ENCODE measurements around the gene FXYD1. TPM values are rescaled to one million over a fixed set of nuclear protein-coding genes. Genes with fewer than 3 reads are reported as not detected.
"Not testable (repeated sequence)": the region's sequence is repeated elsewhere in the genome, so short reads cannot be mapped to it uniquely, and the experiment has no call there.

Gene FXYD1
- total RNA-seq, 1 experiment from 2014 or later: not detected

- H3K4me3 ChIP-seq; H3K4me1 ChIP-seq (replicated peaks); H3K27me3 ChIP-seq (replicated peaks); DNase-seq (ENCODE audit: low read depth in 1 of 2, low spot score in 2 of 2); H3K9me3 ChIP-seq (replicated peaks); H3K36me3 ChIP-seq; H3K27ac ChIP-seq: not testable (repeated sequence)
Observed at GRCh38 chr19:35101949-35102348, 36.7 kb upstream of the FXYD1 start.

GRCh38 chr19:35103614-35104013 is 35.0 kb upstream of the FXYD1 start:
- not testable (repeated sequence) for H3K9me3 ChIP-seq (replicated peaks); H3K36me3 ChIP-seq; DNase-seq (ENCODE audit: low read depth in 1 of 2, low spot score in 2 of 2); H3K4me3 ChIP-seq; H3K27me3 ChIP-seq (replicated peaks); H3K4me1 ChIP-seq (replicated peaks); H3K27ac ChIP-seq

- Histone ChIP-seq H3K27ac (no peak overlapping the region), H3K27me3 (replicated peaks) (no peaks in the 10 kb centered on the region), H3K4me1 (replicated peaks) (no peaks in the 10 kb centered on the region; the same call in 1 of the 2 replicates), H3K9me3 (replicated peaks) (no peaks in the 10 kb centered on the region), H3K36me3 (no peaks in the 10 kb centered on the region), H3K4me3 (no peak overlapping the region)
- DNase-seq (ENCODE audit: low read depth in 1 of 2, low spot score in 2 of 2): no peak
Observed at GRCh38 chr19:35104361-35104760, 34.3 kb upstream of the FXYD1 start.

GRCh38 chr19:35105047-35105410 is 33.6 kb upstream of the FXYD1 start:
- no peaks in the 10 kb centered on the region for H3K9me3 ChIP-seq (replicated peaks)
- H3K4me3 ChIP-seq: no peak overlapping the region
- DNase-seq (ENCODE audit: low read depth in 1 of 2, low spot score in 2 of 2): no peak
- H3K4me1 ChIP-seq (replicated peaks): no peaks in the 10 kb centered on the region; the same call in 1 of the 2 replicates
- H3K36me3 ChIP-seq: no peaks in the 10 kb centered on the region
- no peak overlapping the region for H3K27ac ChIP-seq
- H3K27me3 ChIP-seq (replicated peaks): no peaks in the 10 kb centered on the region

DNA sequence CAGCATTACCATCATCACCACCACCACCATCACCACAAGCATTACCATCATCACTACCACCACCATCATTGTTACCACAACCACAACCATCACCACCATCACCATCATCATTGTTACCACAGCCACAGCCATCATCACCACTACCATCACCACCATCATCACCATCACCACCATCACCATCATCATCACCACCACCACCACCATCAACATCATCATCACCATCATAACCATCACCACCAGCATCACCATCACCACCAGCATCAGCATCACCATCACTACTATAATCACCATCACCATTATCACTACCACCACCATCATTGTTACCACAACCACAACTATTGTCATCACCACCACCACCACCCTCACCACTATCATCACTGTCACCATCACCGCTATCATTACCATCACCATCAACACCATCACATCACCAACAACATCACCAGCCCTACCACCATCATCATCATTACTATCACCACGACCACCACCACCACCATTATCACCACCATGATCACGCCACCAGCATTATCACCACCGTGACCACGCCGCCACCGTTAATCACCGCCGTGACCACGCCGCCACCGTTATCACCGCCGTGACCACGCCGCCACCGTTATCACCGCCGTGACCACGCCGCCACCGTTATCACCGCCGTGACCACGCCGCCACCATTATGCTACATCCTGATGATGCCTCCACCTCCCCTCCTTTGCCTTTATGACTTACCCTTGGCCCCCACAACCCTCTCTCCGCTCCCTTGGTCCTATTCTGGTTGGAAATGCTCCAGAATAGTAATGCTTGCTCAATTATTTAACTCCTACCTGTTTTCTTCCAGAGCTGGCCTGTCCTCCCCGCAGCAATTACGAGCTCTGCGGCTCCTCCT is 33.0 kb upstream of the FXYD1 start:
- Histone ChIP-seq H3K4me1 (replicated peaks) (no peaks in the 10 kb centered on the region; the same call in 1 of the 2 replicates), H3K27ac (no peak overlapping the region), H3K27me3 (replicated peaks) (no peaks in the 10 kb centered on the region), H3K4me3 (no peak overlapping the region), H3K36me3 (no peaks in the 10 kb centered on the region), H3K9me3 (replicated peaks) (no peaks in the 10 kb centered on the region)
- DNase-seq (ENCODE audit: low read depth in 1 of 2, low spot score in 2 of 2): no peak

DNA sequence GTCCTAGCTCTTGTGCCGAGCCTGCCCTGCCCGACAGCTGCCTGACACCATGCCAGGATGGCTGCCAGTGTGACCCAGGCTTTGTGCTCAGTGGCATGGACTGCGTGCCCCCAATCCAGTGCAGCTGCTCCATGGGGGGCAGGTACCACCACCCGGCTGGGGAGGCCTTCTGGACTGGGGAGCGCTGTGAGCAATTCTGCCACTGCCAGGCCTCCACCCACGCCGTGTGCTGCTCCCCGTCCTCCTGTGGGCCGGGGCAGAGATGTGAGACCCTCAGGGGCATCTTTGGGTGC is 32.4 kb upstream of the FXYD1 start:
- Histone ChIP-seq H3K4me1 (replicated peaks) (no peaks in the 10 kb centered on the region; the same call in 1 of the 2 replicates), H3K36me3 (no peaks in the 10 kb centered on the region), H3K9me3 (replicated peaks) (no peaks in the 10 kb centered on the region), H3K4me3 (no peak overlapping the region), H3K27ac (no peak overlapping the region), H3K27me3 (replicated peaks) (no peaks in the 10 kb centered on the region)
- no peak for DNase-seq (ENCODE audit: low read depth in 1 of 2, low spot score in 2 of 2)

- Histone ChIP-seq H3K4me1 (replicated peaks) (no peaks in the 10 kb centered on the region; the same call in 1 of the 2 replicates), H3K4me3 (no peak overlapping the region), H3K27ac (no peak overlapping the region), H3K36me3 (no peaks in the 10 kb centered on the region), H3K27me3 (replicated peaks) (no peaks in the 10 kb centered on the region), H3K9me3 (replicated peaks) (no peaks in the 10 kb centered on the region)
- DNase-seq (ENCODE audit: low read depth in 1 of 2, low spot score in 2 of 2): no peak
Observed at GRCh38 chr19:35106898-35107541, 31.6 kb upstream of the FXYD1 start.

DNA sequence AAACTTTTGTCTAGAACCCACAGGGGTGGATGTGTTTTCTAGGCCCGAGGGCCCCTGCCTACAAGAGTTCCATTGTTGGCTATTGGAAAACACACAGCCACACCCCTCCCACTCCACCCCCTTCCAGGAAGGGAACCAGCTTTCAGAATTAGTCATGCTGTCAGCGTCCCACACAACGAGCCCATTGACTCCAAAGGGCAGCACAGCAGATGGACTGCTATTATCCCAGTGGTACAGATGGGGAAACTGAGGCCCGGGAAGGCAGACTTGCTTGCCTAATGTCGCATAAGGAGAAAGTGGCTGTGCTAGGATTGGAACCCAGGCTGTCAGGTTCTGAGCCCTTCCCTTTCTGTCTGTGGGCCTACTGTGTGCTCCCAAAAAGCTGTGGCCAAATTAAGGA is 31.1 kb upstream of the FXYD1 start:
- Histone ChIP-seq H3K4me3 (no peak overlapping the region), H3K36me3 (no peaks in the 10 kb centered on the region), H3K27ac (no peak overlapping the region), H3K4me1 (replicated peaks) (no peaks in the 10 kb centered on the region; the same call in 1 of the 2 replicates), H3K27me3 (replicated peaks) (no peaks in the 10 kb centered on the region), H3K9me3 (replicated peaks) (no peaks in the 10 kb centered on the region)
- peak in 1 of 2 experiments; percentile 17 for DNase-seq (ENCODE audit: low read depth in 1 of 2, low spot score in 2 of 2)

DNA sequence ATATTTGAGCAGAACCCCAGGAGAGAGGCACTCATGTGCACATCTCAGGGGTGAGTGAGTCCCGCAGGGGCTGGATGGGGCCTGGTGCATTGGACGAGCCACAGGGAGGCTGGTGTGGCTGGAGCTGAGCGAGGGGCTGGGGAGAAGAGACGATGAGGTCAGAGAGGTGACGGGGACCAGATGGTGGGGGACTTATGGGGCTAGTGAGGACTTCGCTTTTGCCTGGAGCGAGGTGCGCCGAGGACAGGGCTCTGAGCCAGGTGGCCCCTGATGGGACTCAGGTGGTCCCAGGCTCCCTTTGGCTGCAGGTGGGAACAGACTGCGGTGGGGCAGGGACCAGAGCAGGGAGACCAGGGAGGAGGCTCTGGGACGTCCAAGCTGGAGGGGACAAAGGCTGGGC is 29.9 kb upstream of the FXYD1 start:
- Histone ChIP-seq H3K27ac (no peak overlapping the region), H3K4me1 (replicated peaks) (no peaks in the 10 kb centered on the region; the same call in 1 of the 2 replicates), H3K36me3 (no peaks in the 10 kb centered on the region), H3K4me3 (no peak overlapping the region), H3K27me3 (replicated peaks) (no peaks in the 10 kb centered on the region), H3K9me3 (replicated peaks) (no peaks in the 10 kb centered on the region)
- DNase-seq (ENCODE audit: low read depth in 1 of 2, low spot score in 2 of 2): no peak

DNA sequence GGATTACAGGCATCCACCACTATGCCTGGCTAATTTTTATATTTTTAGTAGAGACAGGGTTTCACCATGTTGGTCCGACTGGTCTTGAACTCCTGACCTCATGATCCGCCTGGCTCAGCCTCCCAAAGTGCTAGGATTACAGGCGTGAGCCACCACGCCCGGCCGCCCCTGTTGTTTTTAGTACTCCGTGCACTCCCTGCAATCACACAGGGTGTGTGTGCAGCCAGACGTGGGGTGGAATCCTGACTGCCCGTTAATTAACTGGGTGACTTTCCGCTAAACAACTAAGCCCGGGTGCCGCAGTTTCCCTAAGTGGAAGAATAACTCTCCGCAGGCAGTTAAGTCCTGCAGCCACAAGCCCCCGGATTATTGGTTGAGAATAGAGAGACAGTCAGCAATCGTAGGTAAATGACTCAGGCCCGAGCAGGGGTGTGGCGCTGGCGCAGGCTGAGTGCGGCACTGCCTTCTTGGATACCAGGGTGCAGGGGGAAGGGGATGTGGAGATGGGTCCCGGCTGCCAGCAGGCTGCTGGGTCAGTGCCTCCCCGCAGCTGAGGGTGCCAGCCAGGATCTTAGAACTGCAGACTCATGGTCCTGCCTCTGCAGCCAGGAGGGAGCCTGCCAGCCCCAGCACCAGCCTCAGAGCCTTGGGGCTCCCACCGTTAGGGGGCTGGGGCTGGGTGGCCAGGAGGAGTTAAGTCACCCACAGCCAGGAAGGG is 29.1 kb upstream of the FXYD1 start:
- H3K4me1 ChIP-seq (replicated peaks): no peaks in the 10 kb centered on the region; the same call in 1 of the 2 replicates
- no peak overlapping the region for H3K27ac ChIP-seq
- DNase-seq (ENCODE audit: low read depth in 1 of 2, low spot score in 2 of 2): no peak
- no peaks in the 10 kb centered on the region for H3K9me3 ChIP-seq (replicated peaks)
- H3K4me3 ChIP-seq: no peak overlapping the region
- no peaks in the 10 kb centered on the region for H3K36me3 ChIP-seq
- no peaks in the 10 kb centered on the region for H3K27me3 ChIP-seq (replicated peaks)

DNA sequence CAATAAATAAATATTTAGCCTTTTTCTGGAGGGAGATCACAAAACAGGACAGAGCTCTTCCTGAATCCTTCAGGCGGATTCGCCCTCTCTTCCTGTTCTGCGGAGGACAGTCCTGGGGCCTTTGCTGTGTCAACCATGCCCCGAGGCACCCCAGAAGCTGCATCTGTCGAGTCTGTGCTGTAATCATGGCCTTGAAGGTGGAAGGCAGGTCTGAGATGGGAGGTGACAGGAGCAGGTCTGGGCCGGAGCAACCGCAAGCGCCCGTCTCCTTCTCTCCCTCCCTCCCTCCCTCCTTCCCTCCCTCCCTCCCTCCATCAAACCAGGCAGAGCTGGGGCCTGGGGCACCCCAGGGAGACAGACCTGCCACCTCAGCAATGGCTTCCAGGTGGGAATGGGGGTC is 27.6 kb upstream of the FXYD1 start:
- no peaks in the 10 kb centered on the region for H3K36me3 ChIP-seq

DNA sequence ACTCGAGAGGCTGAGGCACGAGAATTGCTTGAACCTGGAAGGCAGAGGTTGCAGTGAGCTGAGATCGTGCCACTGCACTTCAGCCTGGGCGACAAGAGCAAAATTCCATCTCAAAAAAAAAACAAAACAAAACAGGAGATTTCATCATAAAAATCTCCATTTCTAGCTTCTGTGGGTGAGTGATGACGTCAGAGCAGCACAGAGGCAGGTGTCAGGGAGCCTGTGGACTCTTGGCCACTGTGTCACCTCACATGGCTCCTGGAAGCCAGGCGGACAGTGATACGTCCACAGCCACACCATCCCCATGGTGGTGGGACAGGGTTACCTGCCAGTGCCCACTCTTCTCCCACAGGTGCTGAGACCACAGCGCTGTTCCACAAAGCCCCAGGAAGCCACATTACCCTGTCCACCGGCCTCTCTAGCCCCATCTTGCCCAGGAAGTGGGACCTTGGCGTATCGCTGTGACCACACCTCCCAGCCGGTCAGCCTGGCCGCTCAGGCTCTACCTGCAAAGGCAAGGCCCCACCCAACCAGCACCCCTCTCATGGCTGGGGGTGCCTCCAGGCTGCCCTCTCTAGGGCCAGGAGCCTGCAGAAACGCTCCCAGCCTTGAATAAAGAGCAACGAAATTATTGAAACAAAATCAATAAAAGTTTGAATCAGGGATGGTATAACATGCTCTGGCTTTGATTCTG is 25.5 kb upstream of the FXYD1 start:
- Histone ChIP-seq H3K4me1 (replicated peaks) (no peaks in the 10 kb centered on the region), H3K27ac (no peak overlapping the region), H3K36me3 (no peaks in the 10 kb centered on the region), H3K27me3 (replicated peaks) (no peaks in the 10 kb centered on the region), H3K9me3 (replicated peaks) (no peaks in the 10 kb centered on the region), H3K4me3 (no peak overlapping the region)
- no peak for DNase-seq (ENCODE audit: low read depth in 1 of 2, low spot score in 2 of 2)

More for the DNA sequence above, 27.6 kb upstream of the FXYD1 start:
- Histone ChIP-seq H3K9me3 (replicated peaks) (no peaks in the 10 kb centered on the region), H3K27ac (no peak overlapping the region), H3K27me3 (replicated peaks) (no peaks in the 10 kb centered on the region), H3K4me1 (replicated peaks) (no peaks in the 10 kb centered on the region; the same call in 1 of the 2 replicates), H3K4me3 (no peak overlapping the region)
- DNase-seq (ENCODE audit: low read depth in 1 of 2, low spot score in 2 of 2): no peak

GRCh38 chr19:35114353-35115176 is 24.1 kb upstream of the FXYD1 start:
- Histone ChIP-seq H3K36me3 (no peaks in the 10 kb centered on the region), H3K4me1 (replicated peaks) (no peaks in the 10 kb centered on the region), H3K27me3 (replicated peaks) (no peaks in the 10 kb centered on the region), H3K9me3 (replicated peaks) (no peaks in the 10 kb centered on the region), H3K27ac (no peak overlapping the region), H3K4me3 (no peak overlapping the region)
- peak in 1 of 2 experiments; percentile 43 for DNase-seq (ENCODE audit: low read depth in 1 of 2, low spot score in 2 of 2)

Data from SJSA1 (cell line).